Measurements from ENCODE around the gene KCNB1. TPM values are rescaled to one million over a fixed set of nuclear protein-coding genes. Genes with fewer than 3 reads are reported as not detected.

Gene KCNB1
- total RNA-seq, 6 donors from 2014 or later, result 0.40 to 2.2 (median 0.98) TPM

DNA sequence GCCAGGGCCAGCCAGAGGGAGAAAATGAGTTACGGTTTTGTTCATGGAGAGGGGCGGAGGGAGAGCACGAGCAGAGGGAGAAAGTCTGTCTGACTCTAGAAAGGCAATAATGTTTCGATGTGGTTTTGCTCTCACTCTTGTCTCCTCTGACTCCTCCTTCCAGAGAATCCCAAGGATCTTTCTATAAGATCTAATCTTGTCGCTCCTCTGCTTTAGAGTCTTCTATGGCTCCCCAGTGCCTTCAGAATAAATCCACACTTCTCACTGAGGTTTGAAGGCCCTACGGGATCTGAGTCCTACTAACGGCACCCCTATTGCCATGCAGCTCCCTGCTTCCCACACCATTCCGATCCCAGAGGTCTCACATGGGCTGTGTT is 66.8 kb downstream of the KCNB1 start:
- Histone ChIP-seq H3K27ac (no peak overlapping the region), H3K36me3 (no peaks in the 10 kb centered on the region), H3K4me3 (no peak overlapping the region), H3K9me3 (no peaks in the 10 kb centered on the region), H3K27me3 (no peaks in the 10 kb centered on the region), H3K4me1 (no peaks in the 10 kb centered on the region)
- 85 to 89% methylated on average over 8 of the region's 8 CpGs for WGBS, 2 donors
- DNase-seq (no peak), ATAC-seq (ENCODE audit: low FRiP score in 2 of 2) (no peak)
- TF ChIP-seq POLR2A (IDR thresholded peaks at IDR 0.05), result no peak
- no peak for TF ChIP-seq POLR2AphosphoS5 (IDR thresholded peaks at IDR 0.05)
- no peak for TF ChIP-seq EP300 (IDR thresholded peaks at IDR 0.05)
- TF ChIP-seq, protein P1, sequence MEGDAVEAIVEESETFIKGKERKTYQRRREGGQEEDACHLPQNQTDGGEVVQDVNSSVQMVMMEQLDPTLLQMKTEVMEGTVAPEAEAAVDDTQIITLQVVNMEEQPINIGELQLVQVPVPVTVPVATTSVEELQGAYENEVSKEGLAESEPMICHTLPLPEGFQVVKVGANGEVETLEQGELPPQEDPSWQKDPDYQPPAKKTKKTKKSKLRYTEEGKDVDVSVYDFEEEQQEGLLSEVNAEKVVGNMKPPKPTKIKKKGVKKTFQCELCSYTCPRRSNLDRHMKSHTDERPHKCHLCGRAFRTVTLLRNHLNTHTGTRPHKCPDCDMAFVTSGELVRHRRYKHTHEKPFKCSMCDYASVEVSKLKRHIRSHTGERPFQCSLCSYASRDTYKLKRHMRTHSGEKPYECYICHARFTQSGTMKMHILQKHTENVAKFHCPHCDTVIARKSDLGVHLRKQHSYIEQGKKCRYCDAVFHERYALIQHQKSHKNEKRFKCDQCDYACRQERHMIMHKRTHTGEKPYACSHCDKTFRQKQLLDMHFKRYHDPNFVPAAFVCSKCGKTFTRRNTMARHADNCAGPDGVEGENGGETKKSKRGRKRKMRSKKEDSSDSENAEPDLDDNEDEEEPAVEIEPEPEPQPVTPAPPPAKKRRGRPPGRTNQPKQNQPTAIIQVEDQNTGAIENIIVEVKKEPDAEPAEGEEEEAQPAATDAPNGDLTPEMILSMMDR (IDR thresholded peaks at IDR 0.05), result no peak

- Histone ChIP-seq H3K27me3 (no peaks in the 10 kb centered on the region), H3K4me3 (no peak overlapping the region), H3K36me3 (no peaks in the 10 kb centered on the region), H3K27ac (no peak overlapping the region), H3K4me1 (no peaks in the 10 kb centered on the region), H3K9me3 (no peaks in the 10 kb centered on the region)
- no peak for DNase-seq
- WGBS, 2 donors, result 57 to 67% methylated on average over 8 of the region's 8 CpGs
- no peak for ATAC-seq (ENCODE audit: low FRiP score in 2 of 2)
- TF ChIP-seq, protein P1 (IDR thresholded peaks at IDR 0.05), result no peak
- TF ChIP-seq EP300 (IDR thresholded peaks at IDR 0.05) (no peak), POLR2AphosphoS5 (IDR thresholded peaks at IDR 0.05) (no peak), POLR2A (IDR thresholded peaks at IDR 0.05) (no peak)
These were observed 67.3 kb downstream of the KCNB1 start for GRCh38 chr20:49415005-49415667.

- TF ChIP-seq POLR2A (IDR thresholded peaks at IDR 0.05), result no peak
- no peak overlapping the region for H3K4me3 ChIP-seq
- no peak overlapping the region for H3K27ac ChIP-seq
These were observed 68.8 kb downstream of the KCNB1 start for GRCh38 chr20:49413677-49414076.

GRCh38 chr20:49412953-49413352 is 69.5 kb downstream of the KCNB1 start:
- ATAC-seq (ENCODE audit: low FRiP score in 2 of 2) (no peak), DNase-seq (no peak)
- Histone ChIP-seq H3K9me3 (no peaks in the 10 kb centered on the region), H3K36me3 (no peaks in the 10 kb centered on the region), H3K27me3 (no peaks in the 10 kb centered on the region), H3K4me1 (no peaks in the 10 kb centered on the region), H3K4me3 (no peak overlapping the region), H3K27ac (no peak overlapping the region)
- TF ChIP-seq, protein P1 (IDR thresholded peaks at IDR 0.05), result no peak
- no peak for TF ChIP-seq POLR2AphosphoS5 (IDR thresholded peaks at IDR 0.05)
- TF ChIP-seq POLR2A (IDR thresholded peaks at IDR 0.05), result no peak
- TF ChIP-seq EP300 (IDR thresholded peaks at IDR 0.05), result no peak
- 67 to 75% methylated on average over 6 of the region's 6 CpGs for WGBS, 2 donors

More at GRCh38 chr20:49413677-49414076, 68.8 kb downstream of the KCNB1 start:
- WGBS, 2 donors, result 85 to 87% methylated on average over 4 of the region's 4 CpGs
- ATAC-seq (ENCODE audit: low FRiP score in 2 of 2) (no peak), DNase-seq (no peak)
- Histone ChIP-seq H3K9me3 (no peaks in the 10 kb centered on the region), H3K36me3 (no peaks in the 10 kb centered on the region), H3K27me3 (no peaks in the 10 kb centered on the region), H3K4me1 (no peaks in the 10 kb centered on the region)

DNA sequence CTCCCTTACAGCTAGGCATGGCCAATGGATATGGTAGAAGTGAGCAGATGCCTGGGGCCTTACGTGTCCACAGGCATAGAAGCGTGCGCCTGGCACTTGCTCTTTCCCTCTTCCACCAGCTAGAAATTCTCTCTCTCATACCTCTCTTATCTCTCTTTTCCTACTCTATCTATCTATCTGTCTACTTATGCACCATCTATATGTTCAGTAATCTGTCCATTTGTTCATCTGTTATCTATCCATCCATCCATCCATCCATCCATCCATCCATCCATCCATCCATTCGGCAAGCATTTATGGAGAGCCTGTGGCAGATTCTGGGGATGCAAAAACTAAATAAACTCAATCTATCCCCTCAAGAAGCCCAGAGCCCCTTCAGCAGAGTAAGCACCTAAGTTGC is 70.2 kb downstream of the KCNB1 start:
- 92 to 96% methylated on average over 4 of the region's 4 CpGs for WGBS, 2 donors
- no peak for TF ChIP-seq EP300 (IDR thresholded peaks at IDR 0.05)
- TF ChIP-seq, protein P1 (IDR thresholded peaks at IDR 0.05), result no peak
- TF ChIP-seq POLR2AphosphoS5 (IDR thresholded peaks at IDR 0.05), result no peak
- TF ChIP-seq POLR2A (IDR thresholded peaks at IDR 0.05), result no peak
- H3K4me1 ChIP-seq, result no peaks in the 10 kb centered on the region
- no peak for ATAC-seq (ENCODE audit: low FRiP score in 2 of 2)
- DNase-seq, result no peak
- H3K36me3 ChIP-seq, result no peaks in the 10 kb centered on the region
- H3K27me3 ChIP-seq, result no peaks in the 10 kb centered on the region
- H3K9me3 ChIP-seq, result no peaks in the 10 kb centered on the region
- H3K27ac ChIP-seq, result no peak overlapping the region
- H3K4me3 ChIP-seq, result no peak overlapping the region

Data from upper lobe of left lung (tissue), 6 donors.